Measurements from ENCODE around the gene NRP2. TPM values are rescaled to one million over a fixed set of nuclear protein-coding genes. Genes with fewer than 3 reads are reported as not detected.

Gene NRP2
- total and polyA plus RNA-seq, 4 donors, result 3.8 to 17.7 (median 12.2) TPM

GRCh38 chr2:205640716-205641115 is 41.6 kb upstream of the NRP2 start:
- TF ChIP-seq TAF1 (conservative IDR thresholded peaks at IDR 0.05) (no peak), SP1 (IDR thresholded peaks at IDR 0.05) (no peak), GABPA (IDR thresholded peaks at IDR 0.05 in 1 of 2, conservative IDR thresholded peaks at IDR 0.05 in 1 of 2) (no peak), YY1 (IDR thresholded peaks at IDR 0.05) (no peak), EGR1 (IDR thresholded peaks at IDR 0.05; ENCODE audit: low read depth in 2 of 2) (no peak), JUND (IDR thresholded peaks at IDR 0.05) (no peak), FOXA2 (IDR thresholded peaks at IDR 0.05) (no peak), RXRA (IDR thresholded peaks at IDR 0.05) (no peak)
- TF ChIP-seq, protein P1, sequence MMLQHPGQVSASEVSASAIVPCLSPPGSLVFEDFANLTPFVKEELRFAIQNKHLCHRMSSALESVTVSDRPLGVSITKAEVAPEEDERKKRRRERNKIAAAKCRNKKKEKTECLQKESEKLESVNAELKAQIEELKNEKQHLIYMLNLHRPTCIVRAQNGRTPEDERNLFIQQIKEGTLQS (IDR thresholded peaks at IDR 0.05), result no peak
- TF ChIP-seq, protein P2, sequence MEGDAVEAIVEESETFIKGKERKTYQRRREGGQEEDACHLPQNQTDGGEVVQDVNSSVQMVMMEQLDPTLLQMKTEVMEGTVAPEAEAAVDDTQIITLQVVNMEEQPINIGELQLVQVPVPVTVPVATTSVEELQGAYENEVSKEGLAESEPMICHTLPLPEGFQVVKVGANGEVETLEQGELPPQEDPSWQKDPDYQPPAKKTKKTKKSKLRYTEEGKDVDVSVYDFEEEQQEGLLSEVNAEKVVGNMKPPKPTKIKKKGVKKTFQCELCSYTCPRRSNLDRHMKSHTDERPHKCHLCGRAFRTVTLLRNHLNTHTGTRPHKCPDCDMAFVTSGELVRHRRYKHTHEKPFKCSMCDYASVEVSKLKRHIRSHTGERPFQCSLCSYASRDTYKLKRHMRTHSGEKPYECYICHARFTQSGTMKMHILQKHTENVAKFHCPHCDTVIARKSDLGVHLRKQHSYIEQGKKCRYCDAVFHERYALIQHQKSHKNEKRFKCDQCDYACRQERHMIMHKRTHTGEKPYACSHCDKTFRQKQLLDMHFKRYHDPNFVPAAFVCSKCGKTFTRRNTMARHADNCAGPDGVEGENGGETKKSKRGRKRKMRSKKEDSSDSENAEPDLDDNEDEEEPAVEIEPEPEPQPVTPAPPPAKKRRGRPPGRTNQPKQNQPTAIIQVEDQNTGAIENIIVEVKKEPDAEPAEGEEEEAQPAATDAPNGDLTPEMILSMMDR (IDR thresholded peaks at IDR 0.05; ENCODE audit: low read depth, low read length, missing input control), result no peak
- TF ChIP-seq, protein P3, sequence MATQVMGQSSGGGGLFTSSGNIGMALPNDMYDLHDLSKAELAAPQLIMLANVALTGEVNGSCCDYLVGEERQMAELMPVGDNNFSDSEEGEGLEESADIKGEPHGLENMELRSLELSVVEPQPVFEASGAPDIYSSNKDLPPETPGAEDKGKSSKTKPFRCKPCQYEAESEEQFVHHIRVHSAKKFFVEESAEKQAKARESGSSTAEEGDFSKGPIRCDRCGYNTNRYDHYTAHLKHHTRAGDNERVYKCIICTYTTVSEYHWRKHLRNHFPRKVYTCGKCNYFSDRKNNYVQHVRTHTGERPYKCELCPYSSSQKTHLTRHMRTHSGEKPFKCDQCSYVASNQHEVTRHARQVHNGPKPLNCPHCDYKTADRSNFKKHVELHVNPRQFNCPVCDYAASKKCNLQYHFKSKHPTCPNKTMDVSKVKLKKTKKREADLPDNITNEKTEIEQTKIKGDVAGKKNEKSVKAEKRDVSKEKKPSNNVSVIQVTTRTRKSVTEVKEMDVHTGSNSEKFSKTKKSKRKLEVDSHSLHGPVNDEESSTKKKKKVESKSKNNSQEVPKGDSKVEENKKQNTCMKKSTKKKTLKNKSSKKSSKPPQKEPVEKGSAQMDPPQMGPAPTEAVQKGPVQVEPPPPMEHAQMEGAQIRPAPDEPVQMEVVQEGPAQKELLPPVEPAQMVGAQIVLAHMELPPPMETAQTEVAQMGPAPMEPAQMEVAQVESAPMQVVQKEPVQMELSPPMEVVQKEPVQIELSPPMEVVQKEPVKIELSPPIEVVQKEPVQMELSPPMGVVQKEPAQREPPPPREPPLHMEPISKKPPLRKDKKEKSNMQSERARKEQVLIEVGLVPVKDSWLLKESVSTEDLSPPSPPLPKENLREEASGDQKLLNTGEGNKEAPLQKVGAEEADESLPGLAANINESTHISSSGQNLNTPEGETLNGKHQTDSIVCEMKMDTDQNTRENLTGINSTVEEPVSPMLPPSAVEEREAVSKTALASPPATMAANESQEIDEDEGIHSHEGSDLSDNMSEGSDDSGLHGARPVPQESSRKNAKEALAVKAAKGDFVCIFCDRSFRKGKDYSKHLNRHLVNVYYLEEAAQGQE (IDR thresholded peaks at IDR 0.05), result no peak
- TF ChIP-seq, protein P4, sequence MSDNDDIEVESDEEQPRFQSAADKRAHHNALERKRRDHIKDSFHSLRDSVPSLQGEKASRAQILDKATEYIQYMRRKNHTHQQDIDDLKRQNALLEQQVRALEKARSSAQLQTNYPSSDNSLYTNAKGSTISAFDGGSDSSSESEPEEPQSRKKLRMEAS (IDR thresholded peaks at IDR 0.05), result no peak
- no peak for DNase-seq (ENCODE audit: low spot score)
- Histone ChIP-seq H3K9ac (ENCODE audit: low read depth in 1 of 2, low read length in 2 of 2) (no peak overlapping the region), H3K36me3 (ENCODE audit: control insufficient read depth in 4 of 4, insufficient read depth in 3 of 4, low read depth in 1 of 4, low read length in 3 of 4) (no peaks in the 10 kb centered on the region), H3K4me3 (ENCODE audit: low read depth in 1 of 3, low read length in 3 of 3) (no peak overlapping the region), H3K9me3 (ENCODE audit: control insufficient read depth in 4 of 4, low read length in 3 of 4) (peaks cover 0 to 2% (median under 1%) of the 10 kb centered on the region in 4 donors), H3K27ac (ENCODE audit: low read depth in 1 of 2, low read length in 2 of 2) (no peak overlapping the region), H3K4me1 (ENCODE audit: control insufficient read depth in 4 of 4, insufficient read depth in 4 of 4, low read length in 3 of 4) (no peaks in the 10 kb centered on the region), H3K27me3 (ENCODE audit: control insufficient read depth in 4 of 4, insufficient read depth in 4 of 4, low read length in 3 of 4) (no peaks in the 10 kb centered on the region)
- WGBS, result 66% methylated on average over 4 of the region's 4 CpGs

- Histone ChIP-seq H3K4me3 (ENCODE audit: low read depth in 1 of 3, low read length in 3 of 3) (no peak overlapping the region), H3K4me1 (ENCODE audit: control insufficient read depth in 4 of 4, insufficient read depth in 4 of 4, low read length in 3 of 4) (peaks cover 0 to 4% (median 1%) of the 10 kb centered on the region in 4 donors), H3K27me3 (ENCODE audit: control insufficient read depth in 4 of 4, insufficient read depth in 4 of 4, low read length in 3 of 4) (no peaks in the 10 kb centered on the region), H3K36me3 (ENCODE audit: control insufficient read depth in 4 of 4, insufficient read depth in 3 of 4, low read depth in 1 of 4, low read length in 3 of 4) (no peaks in the 10 kb centered on the region), H3K9ac (ENCODE audit: low read depth in 1 of 2, low read length in 2 of 2) (no peak overlapping the region), H3K27ac (ENCODE audit: low read depth in 1 of 2, low read length in 2 of 2) (no peak overlapping the region), H3K9me3 (ENCODE audit: control insufficient read depth in 4 of 4, low read length in 3 of 4) (peaks cover 0 to 2% (median under 1%) of the 10 kb centered on the region in 4 donors)
- DNase-seq (ENCODE audit: low spot score), result no peak
- 60% methylated on average over 6 of the region's 6 CpGs for WGBS
- TF ChIP-seq, protein P3 (IDR thresholded peaks at IDR 0.05), result no peak
- no peak for TF ChIP-seq HNF4G (IDR thresholded peaks at IDR 0.05)
- TF ChIP-seq FOXA1 (IDR thresholded peaks at IDR 0.05), result no peak
- TF ChIP-seq TAF1 (conservative IDR thresholded peaks at IDR 0.05), result no peak
- no peak for TF ChIP-seq YY1 (IDR thresholded peaks at IDR 0.05)
- no peak for TF ChIP-seq NR2F2 (IDR thresholded peaks at IDR 0.05)
- TF ChIP-seq SP1 (IDR thresholded peaks at IDR 0.05), result no peak
- TF ChIP-seq EGR1 (IDR thresholded peaks at IDR 0.05; ENCODE audit: low read depth in 2 of 2), result no peak
- TF ChIP-seq, protein P4 (IDR thresholded peaks at IDR 0.05), result no peak
- no peak for TF ChIP-seq RAD21 (IDR thresholded peaks at IDR 0.05)
- TF ChIP-seq, protein P2 (IDR thresholded peaks at IDR 0.05; ENCODE audit: low read depth, low read length, missing input control), result no peak
- no peak for TF ChIP-seq FOXA2 (IDR thresholded peaks at IDR 0.05)
- TF ChIP-seq, protein P1 (IDR thresholded peaks at IDR 0.05), result no peak
- no peak for TF ChIP-seq HNF4A (conservative IDR thresholded peaks at IDR 0.05)
- no peak for TF ChIP-seq GABPA (IDR thresholded peaks at IDR 0.05 in 1 of 2, conservative IDR thresholded peaks at IDR 0.05 in 1 of 2)
Measured at GRCh38 chr2:205642599-205643356, 39.5 kb upstream of the NRP2 start.
